Bronchial epithelial cell (primary cell): ENCODE measurements around the gene SLC6A16. TPM values are rescaled to one million over a fixed set of nuclear protein-coding genes. Genes with fewer than 3 reads are reported as not detected.

Experiments used
- DNase-seq: peaks from one replicate; pipeline ENCODE4 v3.0.0-alpha.2; 2010; ENCODE audit warnings: low read depth
- FAIRE-seq: peaks from 2 replicates; lab custom pipeline; 2011; peaks lifted over from hg19 to GRCh38; lab: Jason Lieb, UNC
- H3K27me3 ChIP-seq: 2 replicates; pipeline ENCODE4 v1.5.1; 2011; ENCODE audit warnings: low read length; ENCODE audit not compliant: control insufficient read depth, insufficient read depth
- H3K36me3 ChIP-seq: 2 replicates; pipeline ENCODE4 v1.5.1; 2011; ENCODE audit warnings: low read length; ENCODE audit not compliant: control insufficient read depth, insufficient read depth
- H3K4me3 ChIP-seq: 2 replicates; pipeline ENCODE4 v1.5.1; 2011; ENCODE audit warnings: mild to moderate bottlenecking, low read depth, low read length, control low read depth
- CTCF ChIP-seq: IDR thresholded peaks from 2 replicates; pipeline ENCODE4 v1.5.1; 2011; ENCODE audit warnings: mild to moderate bottlenecking, moderate library complexity, low read length, control low read depth, inconsistent platforms; ENCODE audit not compliant: insufficient read depth, severe bottlenecking
- total RNA-seq: library from RNA; depleted of rRNA; stranded (reverse); fragments of >200 nt; gene quantifications from 2 replicates; pipeline ENCODE4 v1.2.1, GENCODE V29; 2014

SLC6A16 gene
- total RNA-seq, 1 donor from 2014 or later = not detected

GRCh38 chr19:49249933-49250332 is 75.1 kb downstream of the SLC6A16 start:
- FAIRE-seq = no peak
- no peaks in the 10 kb centered on the region for H3K27me3 ChIP-seq
- no peak for TF ChIP-seq CTCF
- H3K4me3 ChIP-seq = no peak overlapping the region
- no peak for DNase-seq
- no peaks in the 10 kb centered on the region for H3K36me3 ChIP-seq

GRCh38 chr19:49247676-49248075 is 77.3 kb downstream of the SLC6A16 start:
- no peak for TF ChIP-seq CTCF
- Histone ChIP-seq H3K27me3 (no peaks in the 10 kb centered on the region), H3K36me3 (no peaks in the 10 kb centered on the region), H3K4me3 (no peak overlapping the region)
- no peak for DNase-seq
- FAIRE-seq = no peak

- Histone ChIP-seq H3K36me3 (no peaks in the 10 kb centered on the region), H3K4me3 (no peak overlapping the region), H3K27me3 (no peaks in the 10 kb centered on the region)
- DNase-seq = no peak
- FAIRE-seq = no peak
- no peak for TF ChIP-seq CTCF
Measured at GRCh38 chr19:49244256-49244655, 80.7 kb downstream of the SLC6A16 start.

GRCh38 chr19:49243726-49244125 is 81.3 kb downstream of the SLC6A16 start:
- no peak for DNase-seq

GRCh38 chr19:49243129-49243528 is 81.9 kb downstream of the SLC6A16 start:
- no peak for TF ChIP-seq CTCF
- Histone ChIP-seq H3K36me3 (no peaks in the 10 kb centered on the region), H3K4me3 (no peak overlapping the region), H3K27me3 (no peaks in the 10 kb centered on the region)
- DNase-seq (no peak), FAIRE-seq (no peak)

More at GRCh38 chr19:49243726-49244125, 81.3 kb downstream of the SLC6A16 start:
- FAIRE-seq = no peak
- H3K36me3 ChIP-seq = no peaks in the 10 kb centered on the region
- no peaks in the 10 kb centered on the region for H3K27me3 ChIP-seq
- TF ChIP-seq CTCF = no peak
- no peak overlapping the region for H3K4me3 ChIP-seq

GRCh38 chr19:49241769-49242168 is 83.2 kb downstream of the SLC6A16 start:
- DNase-seq (no peak), FAIRE-seq (no peak)
- Histone ChIP-seq H3K36me3 (no peaks in the 10 kb centered on the region), H3K4me3 (no peak overlapping the region), H3K27me3 (no peaks in the 10 kb centered on the region)
- TF ChIP-seq CTCF = no peak
